Spinal cord (tissue), 10 donors: ENCODE measurements around the gene VWA3B. TPM values are rescaled to one million over a fixed set of nuclear protein-coding genes. Genes with fewer than 3 reads are reported as not detected.
"Not testable (repeated sequence)": the region's sequence is repeated elsewhere in the genome, so short reads cannot be mapped to it uniquely, and the experiment has no call there.

Experiments
- DNase-seq, 6 donors: peaks; one replicate each; pipeline versions ENCODE4 v3.0.0 to v3.0.0-alpha.2; 2013 to 2015; ENCODE audit warnings: low spot score in 6 of 6, low read depth in 4 of 6
- H3K27ac ChIP-seq: one replicate; pipeline ENCODE4 v1.5.1; 2013; ENCODE audit warnings: low read depth, low read length, control low read depth
- H3K27me3 ChIP-seq: one replicate; pipeline ENCODE4 v1.6.1; 2013; ENCODE audit warnings: low read length; ENCODE audit not compliant: control insufficient read depth, insufficient read depth
- H3K36me3 ChIP-seq: one replicate; pipeline ENCODE4 v1.6.1; 2013; ENCODE audit warnings: low read length; ENCODE audit not compliant: control insufficient read depth, insufficient read depth
- H3K4me1 ChIP-seq: one replicate; pipeline ENCODE4 v1.6.1; 2013; ENCODE audit warnings: low read length; ENCODE audit not compliant: control insufficient read depth, insufficient read depth
- H3K4me3 ChIP-seq: one replicate; pipeline ENCODE4 v1.5.1; 2013; ENCODE audit warnings: low read depth, low read length, control low read depth
- H3K9me3 ChIP-seq: one replicate; pipeline ENCODE4 v1.6.1; 2013; ENCODE audit warnings: low read length; ENCODE audit not compliant: control insufficient read depth, insufficient read depth
- WGBS: methylation state at CpG from one replicate; pipeline ENCODE4 v1.1.5; 2013; ENCODE audit warnings: missing lambda C conversion rate; ENCODE audit not compliant: insufficient coverage; 5-methylcytosine and 5-hydroxymethylcytosine counted together
- long read RNA-seq, 4 donors: transcript quantifications; one replicate each; lab custom pipeline, GENCODE V29; 2026
- polyA plus RNA-seq, 2 donors: library from polyadenylated mRNA; unstranded; fragments of 120-200 nt; gene quantifications; one replicate each; pipeline ENCODE4 v1.2.1, GENCODE V29; 2013; ENCODE audit not compliant: insufficient read length in 2 of 2
- total RNA-seq, 2 donors: library from RNA; depleted of rRNA in 1 of 2; stranded (reverse); fragments of 120-200 nt in 1 of 2; fragments of >200 nt in 1 of 2; gene quantifications; one replicate each; pipeline versions ENCODE4 v1.2.3 to v1.2.4, GENCODE V29; 2013 to 2014
- donor health status: healthy.

Gene VWA3B
- 1 to 10 TPM; 1.5 to 4.1 TPM for total RNA-seq
- 1 to 10 TPM; 2.4 to 5.9 TPM for polyA plus RNA-seq
- long read RNA-seq, donor 1: 0 reads
- long read RNA-seq, donor 2: 0 reads
- long read RNA-seq, donor 3: 0 reads
- long read RNA-seq, donor 4: 0 reads

DNA sequence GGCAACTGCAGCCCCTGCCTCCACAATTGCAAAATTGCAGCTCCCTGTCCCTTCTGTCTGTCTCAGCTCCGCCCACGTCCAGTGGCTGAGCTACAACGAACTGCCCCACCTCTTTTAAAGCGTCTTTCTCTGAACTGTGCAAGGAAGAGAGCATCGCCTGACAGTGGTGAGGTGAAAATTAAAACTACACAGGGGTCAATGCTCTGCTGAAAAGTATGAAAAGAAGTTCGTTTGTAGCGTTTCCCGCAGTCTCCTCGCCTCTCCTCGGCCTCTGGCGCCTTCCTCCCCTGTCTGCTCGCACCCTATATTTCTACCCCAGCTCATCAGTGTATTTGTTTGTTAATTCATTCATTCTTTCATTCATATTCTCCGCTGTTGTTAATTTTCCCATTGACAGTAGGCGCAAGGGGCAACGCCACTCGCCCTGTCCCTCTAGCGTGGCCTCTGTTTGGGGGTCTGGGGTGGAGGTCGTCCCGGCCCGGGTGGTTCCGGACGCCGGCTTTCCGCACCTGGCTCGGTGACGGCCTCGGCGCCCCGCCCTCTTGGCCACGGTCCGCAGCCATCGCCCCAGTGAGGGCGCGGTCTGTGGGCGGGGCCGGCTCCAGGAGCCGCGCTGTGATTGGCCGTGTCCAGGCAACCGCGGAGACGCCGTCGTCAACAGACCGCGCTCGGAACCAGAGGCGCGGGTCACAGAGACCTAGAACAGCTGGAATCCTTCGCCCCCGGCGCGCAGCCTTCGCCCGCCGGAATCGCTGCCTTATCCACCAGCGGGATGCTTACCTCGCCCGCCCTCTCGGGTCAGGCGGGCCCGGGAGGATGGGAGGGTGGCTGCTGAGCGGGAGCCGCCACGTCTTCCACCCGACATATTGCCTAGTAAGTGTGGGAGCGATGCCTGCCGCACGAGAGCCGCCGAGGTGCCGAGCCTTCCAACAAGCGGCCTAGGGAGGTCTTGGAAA is at the start of gene VWA3B:
TSS of gene VWA3B (plus strand) at position 677 of the 956 bp plus-strand sequence. CDS start 5,926 bp downstream, outside the sequence.
- DNase-seq: peak; percentile 24 to 89 (median 56)
- Histone ChIP-seq H3K4me1 (peaks cover 13% of the 10 kb centered on the region), H3K4me3 (peak within 1 kb of the TSS; percentile 57), H3K27me3 (peaks cover 15% of the 10 kb centered on the region), H3K9me3 (no peaks in the 10 kb centered on the region), H3K27ac (no peak within 1 kb of the TSS), H3K36me3 (no peaks in the 10 kb centered on the region)
- WGBS: 1% methylated on average over 66 of the region's 74 CpGs

- peaks cover 17% of the 10 kb centered on the region for H3K4me1 ChIP-seq
- 38% methylated on average over 1 of the region's 2 CpGs for WGBS
- no peak overlapping the region for H3K4me3 ChIP-seq
- H3K27ac ChIP-seq: no peak overlapping the region
- DNase-seq: no peak
- no peaks in the 10 kb centered on the region for H3K36me3 ChIP-seq
- no peaks in the 10 kb centered on the region for H3K9me3 ChIP-seq
- H3K27me3 ChIP-seq: no peaks in the 10 kb centered on the region
Measured at GRCh38 chr2:98037206-98037605, 49.8 kb upstream of the VWA3B start.

- Histone ChIP-seq H3K27me3 (no peaks in the 10 kb centered on the region), H3K4me1 (peaks cover 17% of the 10 kb centered on the region), H3K9me3 (no peaks in the 10 kb centered on the region), H3K36me3 (no peaks in the 10 kb centered on the region), H3K27ac (no peak overlapping the region), H3K4me3 (no peak overlapping the region)
- DNase-seq: peak in 2 of 6 donors; percentile 27 to 56
- 21% methylated on average over 1 of the region's 2 CpGs for WGBS
Measured at GRCh38 chr2:98037666-98038336, 49.2 kb upstream of the VWA3B start.

DNA sequence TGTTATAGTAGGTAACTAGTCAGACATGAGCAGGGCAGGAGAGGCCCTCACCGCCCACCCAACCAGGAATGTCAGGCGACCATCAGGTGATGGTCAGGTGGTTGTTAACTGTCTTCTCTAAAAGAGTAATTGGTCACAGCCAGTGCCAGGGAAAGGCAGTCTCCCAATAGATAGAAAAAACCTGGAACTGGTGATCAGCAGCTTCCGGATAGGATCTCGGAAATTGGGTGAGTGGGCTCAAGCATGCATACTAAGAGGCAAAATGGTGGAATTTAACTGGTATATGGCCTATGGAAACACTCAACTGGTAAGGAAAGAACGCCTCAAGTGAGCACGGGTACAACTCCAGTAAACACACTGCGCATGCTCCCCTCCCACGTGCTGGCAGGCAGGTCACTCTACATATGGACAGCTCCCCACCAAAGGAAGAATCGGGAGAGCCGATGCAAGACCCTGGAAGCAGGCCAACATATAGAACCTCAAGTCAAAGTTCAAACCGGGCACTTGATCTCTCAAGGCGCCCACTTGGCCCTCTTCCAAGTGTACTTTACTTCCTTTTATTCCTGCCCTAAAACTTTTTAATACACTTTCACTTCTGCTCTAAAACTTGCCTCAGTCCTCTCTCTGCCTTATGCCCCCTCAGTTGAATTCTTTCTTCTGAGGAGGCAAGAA is 47.7 kb upstream of the VWA3B start:
- 87% methylated on average over 12 of the region's 12 CpGs for WGBS
- Histone ChIP-seq H3K4me3 (no peak overlapping the region), H3K4me1 (peaks cover 17% of the 10 kb centered on the region), H3K27me3 (no peaks in the 10 kb centered on the region), H3K27ac (no peak overlapping the region), H3K9me3 (peaks cover 2% of the 10 kb centered on the region), H3K36me3 (no peaks in the 10 kb centered on the region)
- no peak for DNase-seq

DNA sequence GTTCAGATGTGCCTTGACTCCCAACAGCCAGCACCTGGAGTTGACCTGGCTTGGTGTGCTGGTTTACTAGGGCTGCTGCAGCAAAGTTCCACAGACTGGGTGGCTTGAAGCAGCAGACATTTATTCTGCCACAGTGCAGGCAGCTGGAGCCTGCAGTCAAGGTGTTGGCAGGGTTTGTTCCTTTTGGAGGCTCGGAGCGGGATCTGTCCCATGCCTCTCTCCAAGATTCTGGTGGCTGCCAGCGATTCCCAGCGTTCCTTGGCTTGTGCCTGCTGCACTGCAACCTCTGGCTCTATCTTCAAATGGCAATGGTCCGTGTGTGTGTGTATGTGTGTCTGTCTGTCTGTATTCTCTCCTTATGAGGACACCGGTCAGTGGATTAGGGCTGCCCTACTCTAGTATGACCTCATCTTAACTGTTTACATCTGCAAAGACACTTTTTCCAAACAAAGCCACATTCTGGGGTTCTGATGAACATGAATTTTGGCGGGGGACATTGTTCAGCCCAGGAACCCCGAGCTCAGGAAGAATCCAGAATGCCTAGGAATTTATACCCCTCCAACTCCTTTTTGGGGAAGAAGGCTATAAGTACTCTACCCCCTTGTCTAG is 46.5 kb upstream of the VWA3B start:
- H3K36me3 ChIP-seq: no peaks in the 10 kb centered on the region
- no peaks in the 10 kb centered on the region for H3K27me3 ChIP-seq
- H3K9me3 ChIP-seq: peaks cover 2% of the 10 kb centered on the region
- no peak for DNase-seq
- H3K4me1 ChIP-seq: peaks cover 17% of the 10 kb centered on the region
- H3K27ac ChIP-seq: no peak overlapping the region
- WGBS: 86% methylated on average over 4 of the region's 8 CpGs
- H3K4me3 ChIP-seq: no peak overlapping the region

GRCh38 chr2:98043101-98043500 is 43.9 kb upstream of the VWA3B start:
- no peak for DNase-seq
- H3K4me1 ChIP-seq: peaks cover 6% of the 10 kb centered on the region
- WGBS: 100% methylated on average over 1 of the region's 1 CpG
- H3K4me3 ChIP-seq: no peak overlapping the region
- no peaks in the 10 kb centered on the region for H3K27me3 ChIP-seq
- peaks cover 2% of the 10 kb centered on the region for H3K9me3 ChIP-seq
- H3K27ac ChIP-seq: no peak overlapping the region
- no peaks in the 10 kb centered on the region for H3K36me3 ChIP-seq

- not testable (repeated sequence) for DNase-seq, H3K27me3 ChIP-seq, H3K27ac ChIP-seq, H3K9me3 ChIP-seq, H3K4me3 ChIP-seq, H3K4me1 ChIP-seq, H3K36me3 ChIP-seq
- WGBS: 100% methylated on average over 1 of the region's 2 CpGs
Measured at GRCh38 chr2:98044730-98045129, 42.2 kb upstream of the VWA3B start.

DNA sequence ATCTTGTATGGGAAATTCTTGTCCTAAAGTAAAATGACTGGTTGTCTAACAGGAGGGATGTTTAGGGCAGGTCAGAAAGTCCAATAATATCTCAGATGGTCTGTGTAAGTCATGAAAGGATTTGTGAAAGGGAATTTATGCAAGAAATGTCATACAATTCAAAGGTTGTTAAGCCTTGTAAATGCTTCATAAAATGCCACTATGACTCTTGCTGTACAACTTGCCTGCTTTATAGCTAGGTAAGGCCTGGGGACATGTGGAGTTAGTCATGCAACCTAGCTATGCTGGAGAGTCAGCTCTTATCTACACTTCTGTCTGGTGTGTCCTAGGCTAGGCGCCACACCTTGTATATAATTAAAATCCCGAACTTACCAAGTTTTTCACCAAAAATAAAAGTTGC is 36.9 kb upstream of the VWA3B start:
- no peak for DNase-seq
- no CpG with 5 or more reads among the region's 2 CpGs for WGBS
- Histone ChIP-seq H3K27ac (no peak overlapping the region), H3K36me3 (no peaks in the 10 kb centered on the region), H3K27me3 (no peaks in the 10 kb centered on the region), H3K4me1 (no peaks in the 10 kb centered on the region), H3K4me3 (no peak overlapping the region), H3K9me3 (no peaks in the 10 kb centered on the region)
